Measurements from ENCODE around the gene NDOR1.

Gene NDOR1

DNA sequence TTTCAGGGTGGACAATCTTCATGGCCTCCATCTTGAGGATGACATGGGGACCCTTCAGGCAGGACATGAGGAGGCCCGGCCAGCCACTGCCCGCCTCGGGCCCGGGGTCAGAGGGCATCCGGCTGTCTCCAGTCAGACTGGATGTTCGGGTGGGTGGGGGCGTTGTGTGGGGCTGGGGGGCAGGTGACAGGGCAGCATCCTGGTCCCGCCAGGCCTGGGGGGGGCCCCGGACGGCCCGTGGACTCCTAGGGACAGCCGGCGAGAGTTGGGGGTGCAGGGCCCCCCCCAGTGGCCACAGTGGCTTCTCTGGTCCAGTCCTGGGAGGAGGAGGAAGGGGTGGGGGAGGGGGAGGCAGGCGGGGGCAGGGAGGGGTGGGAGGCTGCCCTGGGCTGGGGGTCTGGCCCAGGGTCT, 15.6 kb downstream of the NDOR1 start:
- DNase-seq (ENCODE audit: low spot score), result no peak

DNA sequence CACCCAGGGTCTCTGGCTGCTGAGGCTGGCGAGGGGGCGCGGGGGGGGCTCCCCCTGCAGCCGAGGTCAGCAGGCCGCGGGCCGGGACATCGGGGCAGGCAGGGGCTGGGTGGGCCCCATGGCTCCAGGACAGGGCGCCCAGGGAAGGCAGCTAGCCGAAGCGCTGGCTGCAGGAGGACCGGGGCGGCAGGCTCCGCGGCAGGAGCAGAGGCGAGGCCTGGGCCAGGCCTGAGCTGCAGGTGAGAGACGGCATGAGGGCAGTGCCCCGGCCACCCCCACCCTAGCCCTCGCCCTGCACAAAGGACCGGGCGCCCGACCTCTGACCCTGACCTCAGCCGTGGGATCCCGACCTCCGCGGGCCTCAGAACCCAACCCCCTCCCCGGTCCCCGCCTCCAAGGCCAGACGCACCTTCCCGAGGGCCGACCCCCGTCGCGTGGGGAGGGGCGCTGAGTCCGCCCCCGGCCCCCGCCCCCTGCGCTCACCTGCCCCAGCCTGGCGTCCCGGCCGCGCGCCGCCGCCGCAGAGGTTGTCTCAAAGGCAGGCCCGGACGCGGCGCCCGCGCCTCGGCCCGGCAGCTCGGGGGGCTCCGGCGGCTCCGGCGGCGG, 16.1 kb downstream of the NDOR1 start:
- no peak for DNase-seq (ENCODE audit: low spot score)

DNA sequence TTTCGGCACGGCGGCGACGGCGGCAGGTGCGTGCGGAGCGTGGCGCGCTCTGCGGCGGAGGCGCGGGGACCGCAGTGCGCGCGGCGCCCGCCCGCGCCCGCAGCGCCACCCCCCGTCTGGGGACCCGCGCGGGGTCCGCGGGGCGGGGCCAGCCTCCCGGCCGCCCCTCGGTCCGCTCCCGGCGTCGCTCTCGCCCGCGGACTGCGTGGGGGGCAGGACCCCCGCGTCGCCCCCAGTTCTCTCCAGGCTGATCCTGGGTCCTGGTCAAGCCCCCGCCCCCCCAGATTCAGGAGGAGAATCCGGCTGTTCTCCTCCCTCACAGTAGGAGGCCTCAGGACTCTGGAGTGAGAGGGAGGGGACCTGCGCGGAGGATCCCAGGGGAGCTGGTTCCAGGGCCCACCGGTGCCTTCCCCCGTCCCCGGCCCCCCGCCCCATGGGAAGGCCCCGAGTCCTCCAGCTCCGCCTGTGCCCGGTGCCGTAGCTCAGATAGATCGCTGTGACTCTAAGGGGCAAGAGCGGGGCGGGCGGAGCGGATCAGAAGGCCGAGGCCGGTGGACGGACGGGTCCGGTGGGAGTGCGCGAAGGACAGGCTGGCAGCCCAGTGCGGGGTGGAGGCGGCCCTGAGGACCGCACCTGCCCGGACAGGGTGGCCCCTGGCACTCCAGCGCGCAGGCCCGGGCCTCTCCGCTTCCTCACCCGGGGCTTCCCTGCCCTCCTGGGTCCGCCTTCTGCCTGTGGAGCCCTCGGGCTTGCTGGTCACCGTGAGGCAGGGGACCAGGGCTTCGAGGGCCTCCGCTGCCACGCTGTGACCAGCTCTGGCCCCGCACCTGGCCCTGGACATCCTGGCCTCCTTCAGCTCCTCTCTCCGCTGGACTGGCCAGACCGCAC, 16.9 kb downstream of the NDOR1 start, which contains the start of gene RNF208:
RNF208 (minus strand) TSS at position 51 of the 888 bp plus-strand sequence. CDS start 1,028 bp downstream, outside the sequence.
- DNase-seq (ENCODE audit: low spot score), result no peak

DNA sequence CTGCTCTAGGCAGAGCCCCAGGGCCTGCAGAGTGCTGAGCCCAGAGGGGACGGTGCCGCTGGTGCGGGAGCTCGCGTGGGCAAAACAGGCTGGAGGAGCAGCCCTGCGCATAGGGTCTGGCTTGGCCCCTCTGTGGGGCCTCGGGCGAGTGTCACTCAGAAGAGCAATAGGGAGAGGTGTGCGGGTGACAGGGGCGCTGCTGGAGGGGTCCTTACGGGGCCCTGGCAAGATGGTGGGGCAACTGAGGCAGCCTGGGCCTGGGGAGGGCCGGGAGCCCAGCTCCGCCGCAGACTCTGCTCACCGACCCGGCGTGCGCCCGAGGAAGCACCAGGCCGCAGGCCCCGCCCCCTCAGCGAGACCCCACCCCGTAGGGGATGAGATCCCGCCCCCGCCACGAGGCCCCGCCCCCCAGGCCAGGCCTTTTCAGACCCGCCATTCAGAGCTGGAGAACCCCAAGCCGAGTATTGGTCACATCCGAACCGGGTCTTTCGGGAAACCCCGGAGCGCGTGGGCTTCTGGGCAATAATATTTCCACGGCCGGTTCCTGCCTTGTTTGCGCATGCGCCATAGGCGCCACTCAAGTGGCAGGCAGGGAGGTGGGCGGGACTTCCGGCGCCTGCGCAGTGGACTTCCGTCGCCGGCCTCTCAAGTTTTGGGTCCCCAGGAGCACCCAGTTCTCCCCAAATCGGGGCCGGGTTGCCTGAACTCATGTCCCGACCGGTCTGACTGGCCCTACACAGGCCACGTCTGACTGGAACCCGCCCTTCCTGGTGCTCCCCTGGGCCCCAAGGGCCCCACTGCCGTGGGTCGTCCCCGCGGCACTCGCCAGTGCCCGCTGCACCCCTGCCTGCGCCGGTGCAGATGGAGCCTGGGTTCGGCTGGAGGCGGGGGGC, 17.8 kb downstream of the NDOR1 start:
- DNase-seq (ENCODE audit: low spot score), result peak; percentile 99

- DNase-seq (ENCODE audit: low spot score), result no peak
These were observed 19.6 kb downstream of the NDOR1 start, which contains the start of gene CYSRT1 for GRCh38 chr9:137224830-137225694. Gene CYSRT1 (plus strand): TSS chr9:137225174. CDS start chr9:137225622, 448 bp downstream.

- DNase-seq (ENCODE audit: low spot score), result no peak
These were observed 20.3 kb downstream of the NDOR1 start for GRCh38 chr9:137225699-137226331.

DNA sequence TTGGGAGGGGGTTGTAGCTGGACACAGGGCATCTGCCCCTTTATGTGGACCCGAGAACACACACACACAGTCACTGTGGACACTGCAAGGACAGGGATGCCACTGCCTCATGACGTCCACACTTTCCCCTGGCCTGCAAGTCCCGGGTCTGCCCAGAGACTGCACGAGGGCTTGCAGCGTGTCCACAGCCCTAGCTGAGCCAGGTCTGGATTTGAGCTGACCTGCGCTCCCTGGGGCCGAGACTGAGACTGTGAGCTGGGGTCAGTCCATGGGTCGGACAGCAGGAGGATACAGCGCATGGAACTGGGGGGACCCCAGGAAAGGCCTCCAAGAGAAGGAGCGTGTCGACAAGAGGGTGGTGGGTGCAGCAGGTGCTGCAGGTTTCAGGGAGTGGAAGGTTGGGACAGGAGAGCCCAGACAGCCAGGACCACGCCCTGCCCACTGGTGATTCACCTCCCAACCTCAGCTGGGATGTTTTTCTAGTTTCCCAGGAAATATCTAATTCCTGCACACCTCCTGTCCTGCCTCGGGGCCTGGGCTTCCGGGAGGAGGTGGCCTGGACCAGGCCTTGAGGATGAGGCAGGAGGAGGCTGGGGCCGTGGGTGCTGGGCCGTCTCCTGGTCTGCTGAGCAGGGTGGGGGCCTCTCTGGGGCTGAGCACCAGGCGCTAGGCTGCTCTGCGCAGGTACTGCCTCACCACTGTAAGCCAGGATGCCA, 21.0 kb downstream of the NDOR1 start:
- DNase-seq (ENCODE audit: low spot score), result no peak

DNA sequence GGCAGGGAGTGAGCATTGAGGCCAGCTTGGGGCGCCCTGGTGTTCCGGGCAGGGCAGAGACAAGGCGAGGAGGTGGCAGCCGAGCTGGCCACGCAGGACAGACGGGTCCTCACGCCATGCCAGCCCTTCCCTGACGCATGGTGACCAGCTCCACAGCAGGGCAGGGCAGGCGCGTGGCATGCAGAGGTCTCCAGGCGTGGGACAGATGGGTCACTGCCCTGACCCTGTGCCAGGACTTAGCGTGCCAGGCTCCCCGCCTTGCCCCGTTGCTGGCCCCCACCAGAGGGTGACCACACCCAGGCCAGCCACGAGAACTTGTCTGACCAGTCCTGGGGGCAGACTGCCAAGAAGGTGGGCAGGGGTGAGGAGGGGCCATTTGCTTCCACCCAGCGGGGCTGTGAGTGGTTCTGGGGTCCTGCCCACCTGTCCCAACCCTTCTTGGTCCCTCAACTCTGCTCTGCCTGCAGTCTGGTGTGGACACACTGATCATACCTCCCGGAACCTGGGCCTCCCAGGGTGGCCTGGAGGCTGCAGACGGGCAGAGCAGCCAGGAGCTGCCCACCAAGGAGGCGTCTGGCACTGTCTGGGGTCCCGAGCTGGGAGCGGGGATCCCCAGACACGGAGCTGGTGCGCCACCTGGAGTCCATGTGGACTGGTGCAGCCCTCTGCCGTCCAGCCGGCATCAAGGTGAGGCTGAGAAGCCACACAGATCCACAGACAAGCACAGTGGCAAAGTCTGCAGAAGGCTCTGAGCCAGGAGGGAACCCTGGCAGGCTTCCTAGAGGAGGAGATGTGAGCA, 21.8 kb downstream of the NDOR1 start, which contains the start of gene RNF224:
RNF224 (plus strand) TSS at position 449 of the 799 bp plus-strand sequence. CDS start 834 bp downstream, outside the sequence.
- peak; percentile 86 for DNase-seq (ENCODE audit: low spot score)

DNA sequence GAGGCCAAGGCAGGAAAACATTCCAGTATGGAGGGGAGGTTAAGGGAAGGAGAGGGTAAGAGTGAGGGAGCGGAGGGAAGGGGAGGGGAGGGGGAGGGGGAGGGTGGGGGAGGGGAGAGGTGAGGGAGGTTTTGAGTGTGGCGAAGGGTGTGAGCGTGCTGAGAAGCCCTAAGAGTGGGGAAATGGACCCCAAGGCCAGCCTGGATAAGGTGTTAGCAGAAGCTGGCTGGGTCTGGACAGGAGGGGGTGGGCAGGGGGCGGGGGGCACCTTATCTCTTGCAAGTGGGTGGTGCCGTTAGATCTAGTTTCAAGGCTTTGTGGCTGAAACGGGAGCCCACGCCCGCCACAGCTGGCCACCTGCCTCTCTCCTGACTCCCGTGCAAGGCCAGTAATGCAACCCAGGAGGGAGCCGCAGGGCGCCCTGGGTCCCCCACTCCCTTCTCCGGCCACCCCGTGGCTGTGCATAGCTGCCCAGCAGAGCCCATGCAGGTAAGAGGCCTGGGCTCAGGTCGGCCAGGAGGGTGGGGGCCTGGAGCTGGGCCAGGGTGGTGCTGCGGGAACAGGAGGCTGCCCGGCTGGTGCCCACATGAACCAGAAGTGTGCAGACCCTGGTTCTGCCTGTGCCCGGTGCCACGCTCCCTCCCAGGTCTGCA, 22.5 kb downstream of the NDOR1 start:
- DNase-seq (ENCODE audit: low spot score), result no peak

DNA sequence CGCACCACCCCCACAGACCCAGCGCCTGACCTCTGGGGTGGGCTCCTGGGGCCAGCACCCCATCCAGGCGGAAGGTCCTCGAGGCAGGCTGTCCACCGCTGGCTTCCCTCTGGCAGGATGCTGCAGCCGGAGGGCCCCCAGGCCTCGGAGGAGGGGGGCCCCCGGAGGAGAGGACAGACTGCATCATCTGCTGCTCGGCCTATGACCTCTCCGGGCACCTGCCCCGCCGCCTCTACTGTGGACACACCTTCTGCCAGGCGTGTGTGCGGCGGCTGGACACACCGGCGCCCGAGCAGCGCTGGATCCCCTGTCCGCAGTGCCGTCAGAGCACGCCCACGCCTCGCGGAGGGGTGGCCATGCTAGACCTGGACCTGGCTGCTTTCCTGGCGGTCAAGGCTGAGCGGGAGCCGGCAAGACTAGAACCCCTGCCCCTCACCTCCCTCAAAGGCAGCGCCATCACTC, 23.0 kb downstream of the NDOR1 start:
- DNase-seq (ENCODE audit: low spot score), result no peak

DNA sequence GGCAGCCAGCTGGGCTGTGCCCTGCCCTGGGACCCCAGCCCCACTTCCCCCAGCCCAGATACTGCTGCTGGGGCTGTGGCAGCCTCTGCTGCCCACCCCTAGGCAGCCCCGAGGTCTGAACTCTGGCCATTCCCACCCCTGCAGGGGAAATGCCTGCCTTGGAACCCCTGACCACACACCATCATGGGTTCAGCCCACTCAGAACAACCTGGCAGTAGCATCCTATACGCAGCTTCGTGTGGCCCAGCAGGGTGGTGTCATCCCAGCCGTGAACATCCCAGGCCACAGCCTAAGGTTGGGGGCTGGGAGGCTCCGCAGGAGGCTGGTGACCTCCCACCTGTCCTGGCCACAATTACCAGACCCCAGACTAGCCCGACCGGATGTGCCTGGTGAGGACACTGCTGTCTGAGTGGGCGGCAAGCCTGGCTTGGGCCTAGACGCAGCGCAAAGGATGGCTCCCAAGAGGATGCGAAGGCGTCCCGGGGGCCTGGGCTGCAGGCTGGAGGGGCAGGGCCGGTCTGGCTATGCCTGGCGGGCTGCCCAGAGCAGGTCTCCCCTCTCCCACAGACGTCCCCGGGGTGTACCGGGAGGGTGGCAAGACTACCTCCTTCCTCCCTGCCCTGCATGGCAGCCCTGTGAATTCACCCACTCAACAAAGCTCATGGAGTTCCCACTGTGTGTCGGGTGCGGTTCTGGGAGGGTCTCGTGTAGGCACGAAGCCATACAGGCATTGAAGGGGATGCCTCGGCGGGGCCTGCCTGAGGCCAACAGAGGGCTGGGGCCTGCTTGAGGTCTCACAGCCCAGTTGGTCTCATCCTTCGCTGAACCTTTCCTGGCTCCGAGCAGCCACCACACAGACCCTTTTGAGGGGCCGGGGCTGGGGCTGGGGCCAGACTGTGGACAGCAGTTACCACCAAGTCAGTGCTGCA, 23.7 kb downstream of the NDOR1 start:
- DNase-seq (ENCODE audit: low spot score), result no peak

- no peak for DNase-seq (ENCODE audit: low spot score)
These were observed 24.6 kb downstream of the NDOR1 start for GRCh38 chr9:137229903-137230704.

- no peak for DNase-seq (ENCODE audit: low spot score)
These were observed 25.3 kb downstream of the NDOR1 start, which contains the start of gene SLC34A3 for GRCh38 chr9:137230705-137231371. Gene SLC34A3 (plus strand): TSS chr9:137230901. CDS start chr9:137231703, 802 bp downstream.

DNA sequence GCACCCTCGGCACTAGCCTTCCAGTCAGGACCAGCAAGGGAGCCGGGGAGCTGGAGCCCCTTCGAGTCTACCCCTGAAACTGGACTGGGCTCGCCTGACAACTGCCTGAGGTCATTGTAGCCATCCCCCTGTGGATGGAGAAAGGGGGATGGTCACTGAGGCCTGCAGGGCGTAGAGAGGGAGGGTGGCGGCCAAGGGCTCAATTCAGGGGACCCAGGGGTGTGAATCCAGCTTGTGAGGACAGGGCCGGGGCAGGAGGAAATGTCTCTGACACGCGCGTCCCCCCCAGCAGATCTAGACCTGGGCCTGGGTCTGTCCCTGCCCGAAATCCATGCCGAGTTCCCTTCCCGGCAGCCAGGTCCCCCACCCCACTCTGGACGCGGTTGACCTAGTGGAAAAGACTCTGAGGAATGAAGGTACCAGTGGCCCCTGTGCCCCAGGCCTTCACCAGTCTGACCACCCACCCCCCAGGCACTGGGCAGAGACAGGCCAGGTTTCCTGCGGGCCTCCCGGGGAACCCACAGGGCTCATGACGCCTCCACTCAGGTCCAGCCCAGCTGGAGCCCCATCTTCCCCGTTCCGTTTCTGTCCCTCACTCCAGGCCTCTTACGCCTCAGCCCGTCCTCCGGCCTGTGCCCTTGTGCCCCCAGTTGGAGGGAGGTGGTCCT, 26.0 kb downstream of the NDOR1 start:
- DNase-seq (ENCODE audit: low spot score), result no peak

DNA sequence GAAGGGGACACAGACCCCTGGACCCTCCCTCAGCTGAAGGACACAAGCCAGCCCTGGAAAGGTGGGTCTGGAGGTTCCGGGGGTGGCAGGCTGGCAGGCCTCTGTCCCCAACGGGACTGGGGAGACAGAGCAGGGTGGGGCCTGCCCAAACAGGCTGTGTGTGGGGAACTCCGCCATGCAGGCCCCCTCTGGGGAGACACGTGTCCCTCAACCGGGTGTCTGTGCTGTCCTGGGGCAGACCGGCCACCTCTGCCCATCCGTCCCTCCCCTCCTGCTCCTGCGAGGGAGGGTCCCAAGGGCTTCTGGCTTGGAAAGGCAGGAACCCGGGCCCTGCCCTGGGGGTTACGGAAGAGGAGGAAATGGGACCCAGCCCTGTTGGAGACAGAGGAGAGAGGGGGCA, 26.6 kb downstream of the NDOR1 start:
- no peak for DNase-seq (ENCODE audit: low spot score)
